ENCODE measurements around the gene SLC25A22. TPM values are rescaled to one million over a fixed set of nuclear protein-coding genes. Genes with fewer than 3 reads are reported as not detected.

The SLC25A22 gene
- total RNA-seq, 2 experiments from 2014 or later: 33.3 to 36.7 TPM

GRCh38 chr11:819943-820649 is 22.0 kb upstream of the SLC25A22 start:
- peak overlapping the region; percentile 73 for H3K4me3 Mint-ChIP-seq
- H3K36me3 Mint-ChIP-seq (ENCODE audit: low read depth): peaks cover 13% of the 10 kb centered on the region
- H3K27me3 Mint-ChIP-seq: peaks cover 2% of the 10 kb centered on the region
- peaks cover 10% of the 10 kb centered on the region for H3K4me1 Mint-ChIP-seq (ENCODE audit: low read depth)
- DNase-seq (peak; percentile 97), ATAC-seq (peak; percentile 78)
- TF ChIP-seq CTCF (IDR thresholded peaks at IDR 0.05): no peak
- peak overlapping the region; percentile 64 for H3K27ac Mint-ChIP-seq
- POLR2A ChIA-PET: interaction anchor here (1.2 to 15.6 kb wide), 6 partner anchors 9 to 24 kb away, joined by 3 to 273 read pairs (median 10); partner anchors contain the start of genes CD151, CRACR2B, POLR2L and RPLP2
- CTCF ChIA-PET: interaction anchor here (0.6 to 2.2 kb wide), 4 partner anchors 8 to 231 kb away, joined by 3 to 11 read pairs (median 3); partner anchors contain the start of gene CD151
- intact Hi-C loops (cut with micrococcal nuclease): no loop called here
- no peaks in the 10 kb centered on the region for H3K9me3 Mint-ChIP-seq

GRCh38 chr11:819129-819931 is 21.2 kb upstream of the SLC25A22 start:
- H3K4me1 Mint-ChIP-seq (ENCODE audit: low read depth): peaks cover 10% of the 10 kb centered on the region
- CTCF ChIA-PET: interaction anchor here (0.6 to 2.2 kb wide), 7 partner anchors 8 to 232 kb away, joined by 3 to 11 read pairs (median 3); partner anchors contain the start of gene CD151

GRCh38 chr11:818396-819128 is 20.5 kb upstream of the SLC25A22 start, which contains the start of gene PNPLA2:
Gene PNPLA2, plus strand, starts transcription at chr11:818914. Its CDS starts 805 bp downstream, at chr11:819719.
- intact Hi-C loops (cut with micrococcal nuclease): no loop called here
- no peak for ATAC-seq
- Mint-ChIP-seq H3K9me3 (no peaks in the 10 kb centered on the region), H3K4me1 (ENCODE audit: low read depth) (peaks cover 10% of the 10 kb centered on the region), H3K27ac (peak within 1 kb of the TSS; percentile 64), H3K4me3 (peak within 1 kb of the TSS; percentile 73), H3K27me3 (no peaks in the 10 kb centered on the region), H3K36me3 (ENCODE audit: low read depth) (peaks cover 10% of the 10 kb centered on the region)
- no peak for TF ChIP-seq CTCF (IDR thresholded peaks at IDR 0.05)
- ChIA-PET POLR2A (interaction anchor here (0.9 to 15.6 kb wide), 8 partner anchors 7 to 22 kb away, joined by 3 to 273 read pairs (median 4); partner anchors contain the start of genes CD151, CRACR2B, POLR2L and RPLP2), CTCF (interaction anchor here (1.2 to 2.2 kb wide), 5 partner anchors 10 to 25 kb away, joined by 3 to 11 read pairs (median 3); partner anchors contain the start of gene CD151)
- no peak for DNase-seq

More at GRCh38 chr11:819129-819931, 21.2 kb upstream of the SLC25A22 start:
- peak overlapping the region; percentile 64 for H3K27ac Mint-ChIP-seq
- peak overlapping the region; percentile 73 for H3K4me3 Mint-ChIP-seq
- intact Hi-C loops (cut with micrococcal nuclease): no loop called here
- POLR2A ChIA-PET: interaction anchor here (0.9 to 15.6 kb wide), 9 partner anchors 8 to 24 kb away, joined by 3 to 273 read pairs (median 4); partner anchors contain the start of genes CD151, CRACR2B, POLR2L and RPLP2
- peak; percentile 94 for DNase-seq
- no peaks in the 10 kb centered on the region for H3K9me3 Mint-ChIP-seq
- no peaks in the 10 kb centered on the region for H3K27me3 Mint-ChIP-seq
- peak; percentile 56 for TF ChIP-seq CTCF (IDR thresholded peaks at IDR 0.05)
- ATAC-seq: peak; percentile 85
- H3K36me3 Mint-ChIP-seq (ENCODE audit: low read depth): peaks cover 8% of the 10 kb centered on the region

- POLR2A ChIA-PET: interaction anchor here (0.8 to 15.6 kb wide), 2 partner anchors 13 to 18 kb away, joined by 3 to 273 read pairs; partner anchors contain the start of genes CD151, CRACR2B, POLR2L and TSPAN4
- no peak overlapping the region for H3K4me3 Mint-ChIP-seq
- no peak for TF ChIP-seq CTCF (IDR thresholded peaks at IDR 0.05)
Measured at GRCh38 chr11:816433-816779, 18.3 kb upstream of the SLC25A22 start.

More at GRCh38 chr11:816433-816779, 18.3 kb upstream of the SLC25A22 start:
- no peak for DNase-seq
- CTCF ChIA-PET: no interaction called here
- no peaks in the 10 kb centered on the region for H3K27me3 Mint-ChIP-seq
- no peak for ATAC-seq
- H3K27ac Mint-ChIP-seq: no peak overlapping the region
- peaks cover 25% of the 10 kb centered on the region for H3K36me3 Mint-ChIP-seq (ENCODE audit: low read depth)
- intact Hi-C loops (cut with micrococcal nuclease): no loop called here
- peaks cover 23% of the 10 kb centered on the region for H3K4me1 Mint-ChIP-seq (ENCODE audit: low read depth)
- H3K9me3 Mint-ChIP-seq: no peaks in the 10 kb centered on the region

All from activated CD8-positive, alpha-beta T cell treated with anti-CD3 and anti-CD28 coated beads for 36 hours (primary cell).